Loucy (cell line): ENCODE results near the gene CHMP5.

Experiments used
- H2AFZ ChIP-seq: fragments of 200-600 bp; sonication (generic); 2 replicates; pipeline ENCODE4 v1.6.0; 2016; ENCODE audit warnings: antibody characterized with exemption, mild to moderate bottlenecking, low read length, moderate library complexity
- H3F3A ChIP-seq: fragments of 200-600 bp; 2 replicates; pipeline ENCODE4 v1.6.0; 2016; ENCODE audit warnings: antibody characterized with exemption, low read depth, mild to moderate bottlenecking
- H3K27me3 ChIP-seq: fragments of 200-600 bp; sonication (generic); 2 replicates; pipeline ENCODE4 v1.6.1; 2014; ENCODE audit warnings: low read length, mild to moderate bottlenecking; ENCODE audit not compliant: insufficient read depth, poor library complexity, severe bottlenecking
- H3K36me3 ChIP-seq: fragments of 200-600 bp; sonication (generic); 2 replicates; pipeline ENCODE4 v1.6.1; 2016; ENCODE audit warnings: low read length; ENCODE audit not compliant: insufficient read depth
- H3K4me1 ChIP-seq: fragments of 200-600 bp; sonication (generic); 2 replicates; pipeline ENCODE4 v1.5.1; 2014; ENCODE audit warnings: low read length, mild to moderate bottlenecking; ENCODE audit not compliant: insufficient read depth, poor library complexity, severe bottlenecking
- H3K4me2 ChIP-seq: fragments of 200-600 bp; sonication (generic); 2 replicates; pipeline ENCODE4 v1.6.0; 2014; ENCODE audit warnings: antibody characterized with exemption, low read length, low read depth, mild to moderate bottlenecking; ENCODE audit not compliant: poor library complexity, severe bottlenecking
- H3K4me3 ChIP-seq: fragments of 200-600 bp; sonication (generic); 2 replicates; pipeline ENCODE4 v1.5.1; 2014; ENCODE audit warnings: low read length, mild to moderate bottlenecking, mixed read lengths; ENCODE audit not compliant: poor library complexity, severe bottlenecking
- H3K79me2 ChIP-seq: fragments of 200-600 bp; sonication (generic); 2 replicates; pipeline ENCODE4 v1.6.1; 2014; ENCODE audit warnings: low read length; ENCODE audit not compliant: insufficient read depth
- H3K9ac ChIP-seq: fragments of 200-600 bp; sonication (generic); 2 replicates; pipeline ENCODE4 v1.6.0; 2014; ENCODE audit warnings: mild to moderate bottlenecking, low read depth, low read length, moderate library complexity; ENCODE audit not compliant: poor library complexity, severe bottlenecking
- H3K9me2 ChIP-seq: fragments of 200-600 bp; sonication (generic); replicated peaks from 2 replicates; pipeline ENCODE4 v1.6.1; 2016; ENCODE audit warnings: low read depth, low read length, mixed read lengths
- H3K9me3 ChIP-seq: fragments of 200-600 bp; sonication (generic); 2 replicates; pipeline ENCODE4 v1.6.1; 2014; ENCODE audit warnings: mild to moderate bottlenecking, antibody characterized with exemption, low read length, low read depth; ENCODE audit not compliant: insufficient read depth
- H4K20me1 ChIP-seq: fragments of 200-600 bp; sonication (generic); 2 replicates; pipeline ENCODE4 v1.6.0; 2014; ENCODE audit warnings: antibody characterized with exemption, low read length, mild to moderate bottlenecking; ENCODE audit not compliant: insufficient read depth, poor library complexity, severe bottlenecking
- CTCF ChIP-seq: fragments of 200-600 bp; sonication (generic); conservative IDR thresholded peaks from 2 replicates; pipeline ENCODE4 v1.5.1; 2014; ENCODE audit warnings: mild to moderate bottlenecking, antibody characterized with exemption, low read length
- EZH2phosphoT487 ChIP-seq: fragments of 200-600 bp; IDR thresholded peaks from 2 replicates; pipeline ENCODE4 v1.6.1; 2018; ENCODE audit warnings: antibody characterized with exemption, mild to moderate bottlenecking, moderate library complexity, borderline replicate concordance

CHMP5 gene

DNA sequence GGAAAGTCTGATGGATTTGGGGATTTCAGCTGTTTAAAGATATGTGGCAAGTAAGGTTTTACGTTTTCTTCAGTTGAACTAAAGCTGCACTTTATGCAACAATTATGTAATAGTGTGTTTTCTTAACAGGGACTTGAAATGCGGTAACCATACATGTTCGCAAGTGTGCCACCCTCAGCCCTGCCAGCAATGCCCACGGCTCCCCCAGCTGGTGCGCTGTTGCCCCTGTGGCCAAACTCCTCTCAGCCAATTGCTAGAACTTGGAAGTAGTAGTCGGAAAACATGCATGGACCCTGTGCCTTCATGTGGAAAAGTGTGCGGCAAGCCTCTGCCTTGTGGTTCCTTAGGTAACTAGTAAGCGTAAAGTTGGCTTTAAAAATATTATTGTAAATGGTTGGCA, 53.9 kb downstream of the CHMP5 start:
- no peak overlapping the region for H3K9ac ChIP-seq
- no peak for TF ChIP-seq EZH2phosphoT487
- TF ChIP-seq CTCF = no peak
- H4K20me1 ChIP-seq = no peaks in the 10 kb centered on the region
- H3K36me3 ChIP-seq = peaks cover 75% of the 10 kb centered on the region
- no peaks in the 10 kb centered on the region for H3K4me1 ChIP-seq
- H3K4me2 ChIP-seq = no peak overlapping the region
- H2AFZ ChIP-seq = no peak overlapping the region
- no peak overlapping the region for H3K4me3 ChIP-seq
- no peaks in the 10 kb centered on the region for H3F3A ChIP-seq
- no peaks in the 10 kb centered on the region for H3K9me2 ChIP-seq
- H3K79me2 ChIP-seq = no peaks in the 10 kb centered on the region
- no peaks in the 10 kb centered on the region for H3K27me3 ChIP-seq
- no peaks in the 10 kb centered on the region for H3K9me3 ChIP-seq

DNA sequence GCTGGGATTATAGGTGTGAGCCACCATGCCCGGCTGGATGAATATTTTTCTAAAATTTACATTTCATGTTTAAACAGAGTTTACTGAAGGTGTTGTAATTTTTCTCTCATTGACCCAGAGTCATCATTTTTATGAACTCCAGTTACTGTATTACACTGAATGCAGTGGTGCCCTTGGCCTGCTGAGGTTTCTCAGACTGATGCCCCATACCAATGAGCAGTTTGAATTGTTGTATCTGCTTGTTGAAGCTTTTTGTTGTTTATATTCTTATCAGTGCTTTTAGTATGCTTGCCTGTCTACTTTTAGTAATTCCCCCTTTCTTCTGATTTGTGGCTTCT, 55.4 kb downstream of the CHMP5 start:
- Histone ChIP-seq H3K9ac (no peak overlapping the region), H3K9me2 (no peaks in the 10 kb centered on the region), H3K4me2 (no peak overlapping the region), H3K36me3 (peaks cover 61% of the 10 kb centered on the region), H3F3A (no peaks in the 10 kb centered on the region), H3K27me3 (no peaks in the 10 kb centered on the region), H3K4me1 (no peaks in the 10 kb centered on the region), H2AFZ (no peak overlapping the region), H3K79me2 (no peaks in the 10 kb centered on the region), H3K9me3 (no peaks in the 10 kb centered on the region), H3K4me3 (no peak overlapping the region), H4K20me1 (no peaks in the 10 kb centered on the region)
- no peak for TF ChIP-seq EZH2phosphoT487
- TF ChIP-seq CTCF = no peak

DNA sequence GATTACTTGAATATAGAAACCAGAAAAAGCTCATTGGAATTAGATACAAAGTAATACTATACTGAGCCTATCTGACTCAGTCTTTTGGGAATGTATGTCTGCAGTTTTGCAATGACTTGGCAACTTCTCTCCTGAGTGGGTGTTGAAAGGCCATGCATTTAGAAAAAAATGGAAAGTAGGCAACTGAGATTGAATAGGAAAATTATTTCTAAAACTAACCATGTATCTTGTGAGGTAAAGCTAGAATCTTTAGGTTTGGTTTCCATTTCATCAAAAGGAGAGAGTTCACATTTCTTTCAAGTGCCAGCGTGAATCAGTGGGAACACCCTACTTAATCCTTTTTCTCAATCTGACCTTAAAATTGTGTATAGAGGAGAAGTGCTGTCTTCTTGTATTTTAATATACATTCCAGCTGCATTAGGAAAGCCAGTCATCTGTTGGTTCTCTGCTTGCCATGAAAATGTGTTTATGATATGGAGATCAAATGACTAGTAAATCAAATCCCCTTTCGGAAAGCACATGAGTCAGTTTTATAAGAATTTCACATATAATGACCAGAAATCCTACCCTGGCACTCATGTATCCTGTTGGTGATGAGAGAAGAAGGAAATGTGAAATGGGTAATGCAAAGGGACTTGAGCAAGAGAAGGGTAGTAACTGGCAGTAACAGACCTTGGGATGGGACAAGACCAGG, 55.9 kb downstream of the CHMP5 start:
- TF ChIP-seq CTCF (no peak), EZH2phosphoT487 (no peak)
- no peak overlapping the region for H3K4me3 ChIP-seq
- no peaks in the 10 kb centered on the region for H3K4me1 ChIP-seq
- H3K9ac ChIP-seq = no peak overlapping the region
- no peak overlapping the region for H2AFZ ChIP-seq
- H3F3A ChIP-seq = no peaks in the 10 kb centered on the region
- no peaks in the 10 kb centered on the region for H3K79me2 ChIP-seq
- H3K4me2 ChIP-seq = no peak overlapping the region
- H3K9me2 ChIP-seq = no peaks in the 10 kb centered on the region
- no peaks in the 10 kb centered on the region for H4K20me1 ChIP-seq
- peaks cover 57% of the 10 kb centered on the region for H3K36me3 ChIP-seq
- no peaks in the 10 kb centered on the region for H3K27me3 ChIP-seq
- no peaks in the 10 kb centered on the region for H3K9me3 ChIP-seq
